WTC11 (cell line): ENCODE measurements around the gene WHAMM. TPM values are rescaled to one million over a fixed set of nuclear protein-coding genes. Genes with fewer than 3 reads are reported as not detected.

Source experiments
- ATAC-seq: fragments of 200-7000 bp; cut with Tn5 transposase; 2 replicates; pipeline ENCODE4 v1.10.0; 2021; ENCODE audit warnings: mild to moderate bottlenecking, moderate library complexity
- CTCF ChIA-PET: fragments of 300-600 bp; sonication (Branson Sonifier 250); formaldehyde crosslinking; loops from one replicate; lab custom pipeline; 2021; ENCODE audit warnings: antibody characterized with exemption; lab: Charles Lee
- POLR2A ChIA-PET: fragments of 350-600 bp; sonication (Branson Sonifier 250); formaldehyde crosslinking; loops from one replicate; lab custom pipeline; 2021; ENCODE audit warnings: antibody characterized with exemption; lab: Charles Lee
- DNase-seq: peaks from one replicate; pipeline ENCODE4 v3.0.0; 2021; ENCODE audit warnings: low spot score
- H3K27ac Mint-ChIP-seq: 2 replicates; pipeline ENCODE4 v1.8.0; 2021; ENCODE audit warnings: mixed read lengths
- H3K27me3 Mint-ChIP-seq: 2 replicates; pipeline ENCODE4 v1.8.0; 2021; ENCODE audit warnings: low read depth, mild to moderate bottlenecking, moderate library complexity, mixed read lengths
- H3K36me3 Mint-ChIP-seq: 2 replicates; pipeline ENCODE4 v1.8.0; 2021; ENCODE audit warnings: mixed read lengths
- H3K4me1 Mint-ChIP-seq: 2 replicates; pipeline ENCODE4 v1.8.0; 2022; ENCODE audit warnings: mixed read lengths
- H3K4me3 Mint-ChIP-seq: 2 replicates; pipeline ENCODE4 v1.8.0; 2021; ENCODE audit warnings: mild to moderate bottlenecking, moderate library complexity, mixed read lengths
- H3K9me3 Mint-ChIP-seq: 2 replicates; pipeline ENCODE4 v1.8.0; 2021; ENCODE audit warnings: mixed read lengths
- FOXP1 ChIP-seq: sonication (generic); formaldehyde crosslinking; IDR thresholded peaks from 2 replicates; pipeline ENCODE4 v1.8.0; 2022; ENCODE audit warnings: missing genetic modification reagents, mild to moderate bottlenecking, moderate library complexity, borderline replicate concordance
- GRHL2 ChIP-seq: fragments of 250-450 bp; sonication (Bioruptor Pico); IDR thresholded peaks from 2 replicates; pipeline ENCODE4 v1.8.0; 2022; ENCODE audit warnings: mild to moderate bottlenecking, moderate library complexity; ENCODE audit not compliant: insufficient replicate concordance, severe bottlenecking
- JAZF1 ChIP-seq: fragments of 250-450 bp; sonication (Bioruptor Pico); IDR thresholded peaks from 2 replicates; pipeline ENCODE4 v1.9.0; 2021; ENCODE audit warnings: moderate library complexity, mild to moderate bottlenecking, inconsistent platforms
- JUN ChIP-seq: sonication (generic); formaldehyde crosslinking; IDR thresholded peaks from 2 replicates; pipeline ENCODE4 v1.8.0; 2023; ENCODE audit warnings: mild to moderate bottlenecking, missing genetic modification reagents
- ZBTB21 ChIP-seq: sonication (generic); formaldehyde crosslinking; IDR thresholded peaks from 2 replicates; pipeline ENCODE4 v1.8.1; 2023; ENCODE audit warnings: mild to moderate bottlenecking, missing genetic modification reagents, borderline replicate concordance
- ZNF263 ChIP-seq: sonication (generic); formaldehyde crosslinking; IDR thresholded peaks from 2 replicates; pipeline ENCODE4 v1.8.1; 2022; ENCODE audit warnings: low read depth, mild to moderate bottlenecking, moderate library complexity, missing genetic modification reagents
- total RNA-seq: library from RNA; stranded (reverse); gene quantifications from 3 replicates; pipeline ENCODE4 v1.2.3, GENCODE V29; 2021
- TF ChIP-seq, protein P1 (sequence below): sonication (generic); formaldehyde crosslinking; IDR thresholded peaks from 2 replicates; pipeline ENCODE4 v1.8.0; 2023; ENCODE audit warnings: missing genetic modification reagents, mild to moderate bottlenecking, borderline replicate concordance
- TF ChIP-seq, protein P2 (sequence below): sonication (generic); formaldehyde crosslinking; IDR thresholded peaks from 2 replicates; pipeline ENCODE4 v1.8.0; 2022; ENCODE audit warnings: missing genetic modification reagents
- TF ChIP-seq, protein P3 (sequence below): fragments of 250-450 bp; sonication (Bioruptor Pico); IDR thresholded peaks from 2 replicates; pipeline ENCODE4 v1.9.0; 2021; ENCODE audit warnings: mild to moderate bottlenecking
- TF ChIP-seq, protein P4 (sequence below): sonication (generic); formaldehyde crosslinking; IDR thresholded peaks from 2 replicates; pipeline ENCODE4 v1.8.0; 2023; ENCODE audit warnings: mild to moderate bottlenecking, missing genetic modification reagents
- TF ChIP-seq, protein P5 (sequence below): fragments of 250-450 bp; sonication (Bioruptor Pico); IDR thresholded peaks from 2 replicates; pipeline ENCODE4 v1.9.0; 2021; ENCODE audit warnings: mild to moderate bottlenecking, borderline replicate concordance

Gene WHAMM
- total RNA-seq, 1 experiment from 2014 or later = 3.2 TPM

DNA sequence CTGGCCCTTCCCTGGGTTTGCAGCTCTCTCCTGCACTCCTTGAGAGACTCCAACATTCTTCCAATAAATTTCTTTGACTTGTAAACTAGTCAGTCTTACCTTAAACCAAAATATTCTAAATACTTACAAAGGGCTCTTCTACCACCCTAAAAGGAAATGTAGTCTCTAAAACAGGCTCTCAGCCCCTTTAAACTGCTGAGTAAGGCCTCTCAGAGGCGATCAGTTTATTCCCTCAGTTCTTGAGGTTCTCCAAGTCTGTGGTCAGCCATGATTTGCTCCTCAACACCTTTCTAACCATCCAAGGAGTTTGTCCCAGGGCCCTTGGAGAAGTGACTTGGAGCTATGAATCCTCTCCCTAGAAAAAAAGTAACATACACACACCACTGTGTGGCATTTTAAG lies 64.8 kb downstream of the WHAMM start:
- CTCF ChIA-PET = no interaction called here
- no peak overlapping the region for H3K27ac Mint-ChIP-seq
- POLR2A ChIA-PET = no interaction called here
- no peaks in the 10 kb centered on the region for H3K36me3 Mint-ChIP-seq
- no peaks in the 10 kb centered on the region for H3K4me1 Mint-ChIP-seq
- ATAC-seq (no peak), DNase-seq (no peak)
- no peaks in the 10 kb centered on the region for H3K27me3 Mint-ChIP-seq
- no peak overlapping the region for H3K4me3 Mint-ChIP-seq
- H3K9me3 Mint-ChIP-seq = no peaks in the 10 kb centered on the region
- TF ChIP-seq ZBTB21 (CRISPR knock-in tag) (no peak), ZNF263 (CRISPR knock-in tag) (no peak), JAZF1 (CRISPR knock-in tag) (no peak), JUN (CRISPR knock-in tag) (no peak)
- TF ChIP-seq, protein P1, sequence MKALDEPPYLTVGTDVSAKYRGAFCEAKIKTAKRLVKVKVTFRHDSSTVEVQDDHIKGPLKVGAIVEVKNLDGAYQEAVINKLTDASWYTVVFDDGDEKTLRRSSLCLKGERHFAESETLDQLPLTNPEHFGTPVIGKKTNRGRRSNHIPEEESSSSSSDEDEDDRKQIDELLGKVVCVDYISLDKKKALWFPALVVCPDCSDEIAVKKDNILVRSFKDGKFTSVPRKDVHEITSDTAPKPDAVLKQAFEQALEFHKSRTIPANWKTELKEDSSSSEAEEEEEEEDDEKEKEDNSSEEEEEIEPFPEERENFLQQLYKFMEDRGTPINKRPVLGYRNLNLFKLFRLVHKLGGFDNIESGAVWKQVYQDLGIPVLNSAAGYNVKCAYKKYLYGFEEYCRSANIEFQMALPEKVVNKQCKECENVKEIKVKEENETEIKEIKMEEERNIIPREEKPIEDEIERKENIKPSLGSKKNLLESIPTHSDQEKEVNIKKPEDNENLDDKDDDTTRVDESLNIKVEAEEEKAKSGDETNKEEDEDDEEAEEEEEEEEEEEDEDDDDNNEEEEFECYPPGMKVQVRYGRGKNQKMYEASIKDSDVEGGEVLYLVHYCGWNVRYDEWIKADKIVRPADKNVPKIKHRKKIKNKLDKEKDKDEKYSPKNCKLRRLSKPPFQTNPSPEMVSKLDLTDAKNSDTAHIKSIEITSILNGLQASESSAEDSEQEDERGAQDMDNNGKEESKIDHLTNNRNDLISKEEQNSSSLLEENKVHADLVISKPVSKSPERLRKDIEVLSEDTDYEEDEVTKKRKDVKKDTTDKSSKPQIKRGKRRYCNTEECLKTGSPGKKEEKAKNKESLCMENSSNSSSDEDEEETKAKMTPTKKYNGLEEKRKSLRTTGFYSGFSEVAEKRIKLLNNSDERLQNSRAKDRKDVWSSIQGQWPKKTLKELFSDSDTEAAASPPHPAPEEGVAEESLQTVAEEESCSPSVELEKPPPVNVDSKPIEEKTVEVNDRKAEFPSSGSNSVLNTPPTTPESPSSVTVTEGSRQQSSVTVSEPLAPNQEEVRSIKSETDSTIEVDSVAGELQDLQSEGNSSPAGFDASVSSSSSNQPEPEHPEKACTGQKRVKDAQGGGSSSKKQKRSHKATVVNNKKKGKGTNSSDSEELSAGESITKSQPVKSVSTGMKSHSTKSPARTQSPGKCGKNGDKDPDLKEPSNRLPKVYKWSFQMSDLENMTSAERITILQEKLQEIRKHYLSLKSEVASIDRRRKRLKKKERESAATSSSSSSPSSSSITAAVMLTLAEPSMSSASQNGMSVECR (CRISPR knock-in tag) = no peak

DNA sequence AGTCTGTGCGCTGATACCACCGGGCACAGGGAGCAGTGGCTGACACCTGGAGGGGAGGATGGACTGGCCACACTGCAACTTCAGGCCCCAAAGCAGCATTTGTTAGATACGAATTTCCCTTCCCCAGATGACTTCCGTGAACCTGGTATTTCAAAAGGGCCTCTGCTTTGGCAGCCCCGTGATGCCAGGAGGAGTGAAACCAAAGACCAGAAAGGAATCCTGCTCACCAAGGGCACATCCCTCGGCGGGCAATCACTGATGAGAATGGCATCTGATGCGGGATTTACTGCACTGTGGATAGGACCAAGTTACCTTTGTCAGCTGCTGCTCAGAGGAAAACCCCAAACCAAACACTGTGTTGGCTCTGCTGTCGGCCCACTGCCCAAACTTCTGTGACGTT lies 65.5 kb downstream of the WHAMM start:
- H3K27ac Mint-ChIP-seq = no peak overlapping the region
- CTCF ChIA-PET = no interaction called here
- no peaks in the 10 kb centered on the region for H3K4me1 Mint-ChIP-seq
- no peak for DNase-seq
- H3K4me3 Mint-ChIP-seq = no peak overlapping the region
- H3K27me3 Mint-ChIP-seq = no peaks in the 10 kb centered on the region
- no peak for ATAC-seq
- TF ChIP-seq, protein P2, sequence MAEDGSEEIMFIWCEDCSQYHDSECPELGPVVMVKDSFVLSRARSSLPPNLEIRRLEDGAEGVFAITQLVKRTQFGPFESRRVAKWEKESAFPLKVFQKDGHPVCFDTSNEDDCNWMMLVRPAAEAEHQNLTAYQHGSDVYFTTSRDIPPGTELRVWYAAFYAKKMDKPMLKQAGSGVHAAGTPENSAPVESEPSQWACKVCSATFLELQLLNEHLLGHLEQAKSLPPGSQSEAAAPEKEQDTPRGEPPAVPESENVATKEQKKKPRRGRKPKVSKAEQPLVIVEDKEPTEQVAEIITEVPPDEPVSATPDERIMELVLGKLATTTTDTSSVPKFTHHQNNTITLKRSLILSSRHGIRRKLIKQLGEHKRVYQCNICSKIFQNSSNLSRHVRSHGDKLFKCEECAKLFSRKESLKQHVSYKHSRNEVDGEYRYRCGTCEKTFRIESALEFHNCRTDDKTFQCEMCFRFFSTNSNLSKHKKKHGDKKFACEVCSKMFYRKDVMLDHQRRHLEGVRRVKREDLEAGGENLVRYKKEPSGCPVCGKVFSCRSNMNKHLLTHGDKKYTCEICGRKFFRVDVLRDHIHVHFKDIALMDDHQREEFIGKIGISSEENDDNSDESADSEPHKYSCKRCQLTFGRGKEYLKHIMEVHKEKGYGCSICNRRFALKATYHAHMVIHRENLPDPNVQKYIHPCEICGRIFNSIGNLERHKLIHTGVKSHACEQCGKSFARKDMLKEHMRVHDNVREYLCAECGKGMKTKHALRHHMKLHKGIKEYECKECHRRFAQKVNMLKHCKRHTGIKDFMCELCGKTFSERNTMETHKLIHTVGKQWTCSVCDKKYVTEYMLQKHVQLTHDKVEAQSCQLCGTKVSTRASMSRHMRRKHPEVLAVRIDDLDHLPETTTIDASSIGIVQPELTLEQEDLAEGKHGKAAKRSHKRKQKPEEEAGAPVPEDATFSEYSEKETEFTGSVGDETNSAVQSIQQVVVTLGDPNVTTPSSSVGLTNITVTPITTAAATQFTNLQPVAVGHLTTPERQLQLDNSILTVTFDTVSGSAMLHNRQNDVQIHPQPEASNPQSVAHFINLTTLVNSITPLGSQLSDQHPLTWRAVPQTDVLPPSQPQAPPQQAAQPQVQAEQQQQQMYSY (CRISPR knock-in tag) = no peak
- TF ChIP-seq, protein P3, sequence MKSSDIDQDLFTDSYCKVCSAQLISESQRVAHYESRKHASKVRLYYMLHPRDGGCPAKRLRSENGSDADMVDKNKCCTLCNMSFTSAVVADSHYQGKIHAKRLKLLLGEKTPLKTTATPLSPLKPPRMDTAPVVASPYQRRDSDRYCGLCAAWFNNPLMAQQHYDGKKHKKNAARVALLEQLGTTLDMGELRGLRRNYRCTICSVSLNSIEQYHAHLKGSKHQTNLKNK (CRISPR knock-in tag) = no peak
- TF ChIP-seq, protein P4, sequence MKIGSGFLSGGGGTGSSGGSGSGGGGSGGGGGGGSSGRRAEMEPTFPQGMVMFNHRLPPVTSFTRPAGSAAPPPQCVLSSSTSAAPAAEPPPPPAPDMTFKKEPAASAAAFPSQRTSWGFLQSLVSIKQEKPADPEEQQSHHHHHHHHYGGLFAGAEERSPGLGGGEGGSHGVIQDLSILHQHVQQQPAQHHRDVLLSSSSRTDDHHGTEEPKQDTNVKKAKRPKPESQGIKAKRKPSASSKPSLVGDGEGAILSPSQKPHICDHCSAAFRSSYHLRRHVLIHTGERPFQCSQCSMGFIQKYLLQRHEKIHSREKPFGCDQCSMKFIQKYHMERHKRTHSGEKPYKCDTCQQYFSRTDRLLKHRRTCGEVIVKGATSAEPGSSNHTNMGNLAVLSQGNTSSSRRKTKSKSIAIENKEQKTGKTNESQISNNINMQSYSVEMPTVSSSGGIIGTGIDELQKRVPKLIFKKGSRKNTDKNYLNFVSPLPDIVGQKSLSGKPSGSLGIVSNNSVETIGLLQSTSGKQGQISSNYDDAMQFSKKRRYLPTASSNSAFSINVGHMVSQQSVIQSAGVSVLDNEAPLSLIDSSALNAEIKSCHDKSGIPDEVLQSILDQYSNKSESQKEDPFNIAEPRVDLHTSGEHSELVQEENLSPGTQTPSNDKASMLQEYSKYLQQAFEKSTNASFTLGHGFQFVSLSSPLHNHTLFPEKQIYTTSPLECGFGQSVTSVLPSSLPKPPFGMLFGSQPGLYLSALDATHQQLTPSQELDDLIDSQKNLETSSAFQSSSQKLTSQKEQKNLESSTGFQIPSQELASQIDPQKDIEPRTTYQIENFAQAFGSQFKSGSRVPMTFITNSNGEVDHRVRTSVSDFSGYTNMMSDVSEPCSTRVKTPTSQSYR (CRISPR knock-in tag) = no peak
- TF ChIP-seq, protein P5, sequence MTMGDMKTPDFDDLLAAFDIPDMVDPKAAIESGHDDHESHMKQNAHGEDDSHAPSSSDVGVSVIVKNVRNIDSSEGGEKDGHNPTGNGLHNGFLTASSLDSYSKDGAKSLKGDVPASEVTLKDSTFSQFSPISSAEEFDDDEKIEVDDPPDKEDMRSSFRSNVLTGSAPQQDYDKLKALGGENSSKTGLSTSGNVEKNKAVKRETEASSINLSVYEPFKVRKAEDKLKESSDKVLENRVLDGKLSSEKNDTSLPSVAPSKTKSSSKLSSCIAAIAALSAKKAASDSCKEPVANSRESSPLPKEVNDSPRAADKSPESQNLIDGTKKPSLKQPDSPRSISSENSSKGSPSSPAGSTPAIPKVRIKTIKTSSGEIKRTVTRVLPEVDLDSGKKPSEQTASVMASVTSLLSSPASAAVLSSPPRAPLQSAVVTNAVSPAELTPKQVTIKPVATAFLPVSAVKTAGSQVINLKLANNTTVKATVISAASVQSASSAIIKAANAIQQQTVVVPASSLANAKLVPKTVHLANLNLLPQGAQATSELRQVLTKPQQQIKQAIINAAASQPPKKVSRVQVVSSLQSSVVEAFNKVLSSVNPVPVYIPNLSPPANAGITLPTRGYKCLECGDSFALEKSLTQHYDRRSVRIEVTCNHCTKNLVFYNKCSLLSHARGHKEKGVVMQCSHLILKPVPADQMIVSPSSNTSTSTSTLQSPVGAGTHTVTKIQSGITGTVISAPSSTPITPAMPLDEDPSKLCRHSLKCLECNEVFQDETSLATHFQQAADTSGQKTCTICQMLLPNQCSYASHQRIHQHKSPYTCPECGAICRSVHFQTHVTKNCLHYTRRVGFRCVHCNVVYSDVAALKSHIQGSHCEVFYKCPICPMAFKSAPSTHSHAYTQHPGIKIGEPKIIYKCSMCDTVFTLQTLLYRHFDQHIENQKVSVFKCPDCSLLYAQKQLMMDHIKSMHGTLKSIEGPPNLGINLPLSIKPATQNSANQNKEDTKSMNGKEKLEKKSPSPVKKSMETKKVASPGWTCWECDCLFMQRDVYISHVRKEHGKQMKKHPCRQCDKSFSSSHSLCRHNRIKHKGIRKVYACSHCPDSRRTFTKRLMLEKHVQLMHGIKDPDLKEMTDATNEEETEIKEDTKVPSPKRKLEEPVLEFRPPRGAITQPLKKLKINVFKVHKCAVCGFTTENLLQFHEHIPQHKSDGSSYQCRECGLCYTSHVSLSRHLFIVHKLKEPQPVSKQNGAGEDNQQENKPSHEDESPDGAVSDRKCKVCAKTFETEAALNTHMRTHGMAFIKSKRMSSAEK = no peak
- TF ChIP-seq FOXP1 (no peak), GRHL2 (CRISPR knock-in tag) (no peak)
- H3K36me3 Mint-ChIP-seq = no peaks in the 10 kb centered on the region
- H3K9me3 Mint-ChIP-seq = no peaks in the 10 kb centered on the region
- POLR2A ChIA-PET = no interaction called here
